HepG2 (cell line): Measurements from ENCODE around the gene ZNF84. TPM values are rescaled to one million over a fixed set of nuclear protein-coding genes. Genes with fewer than 3 reads are reported as not detected.
A peak's percentile ranks its signal among the peaks of the same experiment; 100 is the strongest.

Source experiments
- ADNP ChIP-seq: sonication (generic); formaldehyde crosslinking; IDR thresholded peaks from 2 replicates; pipeline ENCODE4 v1.4.0; 2020; ENCODE audit warnings: missing genetic modification reagents
- ARHGAP35 ChIP-seq: sonication (generic); formaldehyde crosslinking; IDR thresholded peaks from 2 replicates; pipeline ENCODE4 v1.9.0; 2022; ENCODE audit warnings: mild to moderate bottlenecking, inconsistent platforms, moderate library complexity, missing genetic modification reagents, borderline replicate concordance
- CREB1 ChIP-seq, 2 experiments: fragments of 450-650 bp in 1 of 2; IDR thresholded peaks; 2 replicates each; pipeline ENCODE4 v1.6.1; 2016 to 2017; ENCODE audit warnings: control low read depth in 1 of 2, mild to moderate bottlenecking in 1 of 2, missing compliant biosample characterization in 1 of 2, missing genetic modification characterization in 1 of 2
- HNRNPK ChIP-seq: fragments of 200-400 bp; formaldehyde crosslinking; IDR thresholded peaks from 2 replicates; pipeline ENCODE4 v1.6.1; 2018; ENCODE audit warnings: low read length, low read depth, moderate library complexity, mild to moderate bottlenecking; ENCODE audit not compliant: poor library complexity, severe bottlenecking
- ISL2 ChIP-seq: sonication (generic); formaldehyde crosslinking; IDR thresholded peaks from 2 replicates; pipeline ENCODE4 v1.5.0; 2020; ENCODE audit warnings: missing genetic modification reagents
- KDM5B ChIP-seq: sonication (generic); formaldehyde crosslinking; IDR thresholded peaks from 2 replicates; pipeline ENCODE4 v1.4.0; 2020; ENCODE audit warnings: missing genetic modification reagents, mild to moderate bottlenecking, borderline replicate concordance
- MEIS1 ChIP-seq: sonication (generic); formaldehyde crosslinking; IDR thresholded peaks from 2 replicates; pipeline ENCODE4 v1.9.0; 2021; ENCODE audit warnings: mild to moderate bottlenecking, missing genetic modification reagents, moderate library complexity, borderline replicate concordance
- MXD4 ChIP-seq: IDR thresholded peaks from 2 replicates; pipeline ENCODE4 v1.6.1; 2016; ENCODE audit warnings: mild to moderate bottlenecking, missing biosample characterization, missing genetic modification reagents
- NFRKB ChIP-seq: fragments of 450-650 bp; IDR thresholded peaks from 2 replicates; pipeline ENCODE4 v1.6.1; 2017
- NKX3-1 ChIP-seq: sonication (generic); formaldehyde crosslinking; IDR thresholded peaks from 2 replicates; pipeline ENCODE4 v1.5.0; 2020; ENCODE audit warnings: missing genetic modification reagents
- PHB2 ChIP-seq: fragments of 450-650 bp; IDR thresholded peaks from 2 replicates; pipeline ENCODE4 v1.6.1; 2018; ENCODE audit not compliant: partially characterized antibody
- PTBP1 ChIP-seq: fragments of 200-400 bp; formaldehyde crosslinking; IDR thresholded peaks from 2 replicates; pipeline ENCODE4 v1.6.1; 2018; ENCODE audit warnings: low read length, low read depth; ENCODE audit not compliant: poor library complexity, severe bottlenecking
- RORA ChIP-seq: sonication (generic); formaldehyde crosslinking; IDR thresholded peaks from 2 replicates; pipeline ENCODE4 v1.5.0; 2020; ENCODE audit warnings: mild to moderate bottlenecking, missing genetic modification reagents, moderate library complexity
- SMAD1 ChIP-seq: sonication (generic); formaldehyde crosslinking; IDR thresholded peaks from 2 replicates; pipeline ENCODE4 v1.4.0; 2020; ENCODE audit warnings: missing genetic modification reagents, low read depth, mild to moderate bottlenecking, borderline replicate concordance
- SOX6 ChIP-seq, 2 experiments: fragments of 450-650 bp in 1 of 2; sonication (generic) in 1 of 2; formaldehyde crosslinking in 1 of 2; IDR thresholded peaks; 2 replicates each; pipeline versions ENCODE4 v1.4.0 to v1.6.1; 2017 to 2020; ENCODE audit warnings: antibody characterized with exemption in 1 of 2, mild to moderate bottlenecking in 1 of 2, missing genetic modification reagents in 1 of 2
- SP2 ChIP-seq: sonication (generic); formaldehyde crosslinking; IDR thresholded peaks from 2 replicates; pipeline ENCODE4 v1.5.1; 2020; ENCODE audit warnings: mild to moderate bottlenecking, missing genetic modification reagents
- TP53 ChIP-seq: sonication (generic); formaldehyde crosslinking; conservative IDR thresholded peaks from 2 replicates; pipeline ENCODE4 v1.4.0; 2020; ENCODE audit warnings: missing genetic modification reagents
- ZBTB8A ChIP-seq: sonication (generic); formaldehyde crosslinking; IDR thresholded peaks from 2 replicates; pipeline ENCODE4 v1.4.0; 2020; ENCODE audit warnings: mild to moderate bottlenecking, low read depth, missing genetic modification reagents, borderline replicate concordance
- ZNF12 ChIP-seq: sonication (generic); formaldehyde crosslinking; IDR thresholded peaks from 2 replicates; pipeline ENCODE4 v1.5.0; 2020; ENCODE audit warnings: missing genetic modification reagents
- ZNF7 ChIP-seq: IDR thresholded peaks from 2 replicates; pipeline ENCODE4 v1.6.1; 2016; ENCODE audit warnings: missing biosample characterization, missing genetic modification reagents
- ZNF788 ChIP-seq: sonication (generic); formaldehyde crosslinking; IDR thresholded peaks from 2 replicates; pipeline ENCODE4 v1.5.0; 2020; ENCODE audit warnings: mild to moderate bottlenecking, missing genetic modification reagents, borderline replicate concordance
- ZNF790 ChIP-seq: sonication (generic); formaldehyde crosslinking; IDR thresholded peaks from 2 replicates; pipeline ENCODE4 v1.8.0; 2022; ENCODE audit warnings: missing genetic modification reagents, mild to moderate bottlenecking, borderline replicate concordance
- ZZZ3 ChIP-seq: sonication (generic); formaldehyde crosslinking; IDR thresholded peaks from 2 replicates; pipeline ENCODE4 v1.4.0; 2020; ENCODE audit warnings: missing genetic modification reagents, mild to moderate bottlenecking, borderline replicate concordance
- polyA plus RNA-seq, 8 experiments: library from polyadenylated mRNA; depleted of rRNA in 3 of 8; stranded (reverse) in 7 of 8; unstranded in 1 of 8; fragments of >200 nt; fragmentation: Illumina TruSeq in 4 of 8; extraction: Trizol in 4 of 8; gene quantifications; 2 replicates each; pipeline versions ENCODE4 v1.2.1 to v1.2.3, GENCODE V29; 2011 to 2016; ENCODE audit warnings: low read depth in 4 of 8, missing spikeins in 1 of 8, mixed read lengths in 1 of 8; ENCODE audit not compliant: insufficient read depth in 1 of 8
- total RNA-seq, 5 experiments: library from RNA; depleted of rRNA; stranded (reverse); fragments of >200 nt; fragmentation: Illumina TruSeq; extraction: Trizol; gene quantifications; 2 replicates each; pipeline ENCODE4 v1.2.3, GENCODE V29; 2016; ENCODE audit warnings: low read depth in 1 of 5
- TF ChIP-seq, protein P1 (sequence below): sonication (generic); formaldehyde crosslinking; IDR thresholded peaks from 2 replicates; pipeline ENCODE4 v1.5.0; 2020; ENCODE audit warnings: mild to moderate bottlenecking, missing genetic modification reagents, borderline replicate concordance
- TF ChIP-seq, protein P2 (sequence below): sonication (generic); formaldehyde crosslinking; conservative IDR thresholded peaks from 2 replicates; pipeline ENCODE4 v1.8.1; 2023; ENCODE audit warnings: missing genetic modification reagents
- TF ChIP-seq, protein P3 (sequence below): sonication (generic); formaldehyde crosslinking; IDR thresholded peaks from 2 replicates; pipeline ENCODE4 v1.5.0; 2020; ENCODE audit warnings: missing genetic modification reagents, mild to moderate bottlenecking, borderline replicate concordance

Gene ZNF84
- total and polyA plus RNA-seq, 2 of the 13 experiments (the other 11 are each of a cell fraction or from before 2014, with no cell fraction given), result 15.5 to 21.8 TPM

DNA sequence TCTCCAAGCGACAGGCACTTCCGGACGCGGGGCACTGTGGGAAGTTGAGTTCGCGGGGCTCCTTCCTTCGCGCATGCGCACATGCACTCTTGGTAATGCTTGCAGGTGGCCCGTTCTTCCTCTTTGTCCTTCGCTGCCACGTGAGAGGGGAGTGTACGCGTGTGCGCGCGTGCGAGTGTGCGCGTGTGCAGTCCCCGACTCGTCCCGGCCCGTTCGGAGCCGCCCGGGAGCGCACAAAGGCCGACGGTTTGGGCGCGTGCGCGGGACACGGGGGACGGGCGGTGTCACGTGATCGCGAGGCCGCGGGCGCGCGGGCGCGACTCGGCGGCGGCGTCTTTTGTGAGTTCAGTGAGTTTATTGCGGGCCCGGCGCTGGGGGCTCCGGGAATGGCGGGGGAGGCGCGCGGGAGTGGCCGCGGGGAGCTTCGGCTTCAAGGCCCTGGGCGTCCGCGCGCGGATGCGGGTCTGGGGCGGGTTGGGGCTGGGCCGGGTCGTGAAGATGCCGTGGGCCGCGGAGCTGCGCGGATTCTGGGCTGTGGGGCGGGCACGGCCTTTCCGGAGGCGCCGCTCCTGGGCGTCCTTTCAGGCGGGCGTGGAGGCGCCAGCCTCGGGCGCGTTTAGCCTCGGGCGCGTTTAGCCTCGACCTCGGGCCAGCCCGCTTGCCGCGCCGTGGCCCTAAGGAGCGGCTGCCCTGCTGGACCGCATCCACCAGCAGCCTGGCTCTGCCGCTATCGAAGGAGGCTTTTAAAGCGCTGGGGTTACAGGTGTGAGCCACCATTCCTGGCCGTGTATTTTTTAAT, at the start of gene ZNF84 (continued):
- TF ChIP-seq, protein P1, sequence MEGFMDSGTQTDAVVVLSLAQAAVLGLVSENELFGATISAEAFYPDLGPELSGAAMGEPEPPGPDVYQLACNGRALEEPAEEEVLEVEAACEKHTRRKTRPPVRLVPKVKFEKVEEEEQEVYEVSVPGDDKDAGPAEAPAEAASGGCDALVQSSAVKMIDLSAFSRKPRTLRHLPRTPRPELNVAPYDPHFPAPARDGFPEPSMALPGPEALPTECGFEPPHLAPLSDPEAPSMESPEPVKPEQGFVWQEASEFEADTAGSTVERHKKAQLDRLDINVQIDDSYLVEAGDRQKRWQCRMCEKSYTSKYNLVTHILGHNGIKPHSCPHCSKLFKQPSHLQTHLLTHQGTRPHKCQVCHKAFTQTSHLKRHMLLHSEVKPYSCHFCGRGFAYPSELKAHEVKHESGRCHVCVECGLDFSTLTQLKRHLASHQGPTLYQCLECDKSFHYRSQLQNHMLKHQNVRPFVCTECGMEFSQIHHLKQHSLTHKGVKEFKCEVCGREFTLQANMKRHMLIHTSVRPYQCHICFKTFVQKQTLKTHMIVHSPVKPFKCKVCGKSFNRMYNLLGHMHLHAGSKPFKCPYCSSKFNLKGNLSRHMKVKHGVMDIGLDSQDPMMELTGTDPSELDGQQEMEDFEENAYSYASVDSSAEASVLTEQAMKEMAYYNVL (CRISPR knock-in tag), result peak; percentile 73
- TF ChIP-seq SP2 (CRISPR knock-in tag) (no peak; the same call in 1 of the 2 replicates), CREB1 (IDR thresholded peaks at IDR 0.05) (peak; percentile 71), CREB1 (CRISPR knock-in tag; IDR thresholded peaks at IDR 0.05) (no peak), ADNP (CRISPR knock-in tag) (no peak), SOX6 (IDR thresholded peaks at IDR 0.05) (no peak), SOX6 (CRISPR knock-in tag; IDR thresholded peaks at IDR 0.05) (peak; percentile 77), ISL2 (CRISPR knock-in tag) (no peak), ZZZ3 (peak; percentile 90), NKX3-1 (no peak; the same call in 1 of the 2 replicates), PHB2 (no peak), ZNF788 (CRISPR knock-in tag) (peak; percentile 54; the same call in 1 of the 2 replicates), ARHGAP35 (CRISPR knock-in tag) (peak; percentile 71; the same call in 1 of the 2 replicates), KDM5B (peak; percentile 85; the same call in 1 of the 2 replicates), HNRNPK (peak; percentile 72), SMAD1 (CRISPR knock-in tag) (no peak; the same call in 1 of the 2 replicates), TP53 (CRISPR knock-in tag) (no peak), NFRKB (no peak), RORA (CRISPR knock-in tag) (no peak), MEIS1 (0 out of 2 replicates have a peak, but pooled peaks have one; percentile 61), MXD4 (CRISPR knock-in tag) (peak; percentile 88), ZNF7 (no peak), ZBTB8A (CRISPR knock-in tag) (no peak), PTBP1 (no peak), ZNF790 (CRISPR knock-in tag) (no peak; the same call in 1 of the 2 replicates), ZNF12 (peak; percentile 7; the same call in 1 of the 2 replicates)
- TF ChIP-seq, protein P2, sequence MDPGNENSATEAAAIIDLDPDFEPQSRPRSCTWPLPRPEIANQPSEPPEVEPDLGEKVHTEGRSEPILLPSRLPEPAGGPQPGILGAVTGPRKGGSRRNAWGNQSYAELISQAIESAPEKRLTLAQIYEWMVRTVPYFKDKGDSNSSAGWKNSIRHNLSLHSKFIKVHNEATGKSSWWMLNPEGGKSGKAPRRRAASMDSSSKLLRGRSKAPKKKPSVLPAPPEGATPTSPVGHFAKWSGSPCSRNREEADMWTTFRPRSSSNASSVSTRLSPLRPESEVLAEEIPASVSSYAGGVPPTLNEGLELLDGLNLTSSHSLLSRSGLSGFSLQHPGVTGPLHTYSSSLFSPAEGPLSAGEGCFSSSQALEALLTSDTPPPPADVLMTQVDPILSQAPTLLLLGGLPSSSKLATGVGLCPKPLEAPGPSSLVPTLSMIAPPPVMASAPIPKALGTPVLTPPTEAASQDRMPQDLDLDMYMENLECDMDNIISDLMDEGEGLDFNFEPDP, result no peak
- TF ChIP-seq, protein P3, sequence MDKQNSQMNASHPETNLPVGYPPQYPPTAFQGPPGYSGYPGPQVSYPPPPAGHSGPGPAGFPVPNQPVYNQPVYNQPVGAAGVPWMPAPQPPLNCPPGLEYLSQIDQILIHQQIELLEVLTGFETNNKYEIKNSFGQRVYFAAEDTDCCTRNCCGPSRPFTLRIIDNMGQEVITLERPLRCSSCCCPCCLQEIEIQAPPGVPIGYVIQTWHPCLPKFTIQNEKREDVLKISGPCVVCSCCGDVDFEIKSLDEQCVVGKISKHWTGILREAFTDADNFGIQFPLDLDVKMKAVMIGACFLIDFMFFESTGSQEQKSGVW (CRISPR knock-in tag), result 0 out of 2 replicates have a peak, but pooled peaks have one; percentile 68
